GM12878 (cell line): Measurements from ENCODE around the gene FBXO27.

ENCODE experiments used
- PAX5 ChIP-seq: IDR thresholded peaks from 2 replicates; pipeline ENCODE4 v1.6.1; 2011; ENCODE audit warnings: low read depth, low read length, borderline replicate concordance
- POLR2A ChIP-seq: IDR thresholded peaks from 2 replicates; pipeline ENCODE4 v1.6.1; 2011; ENCODE audit warnings: low read depth, mild to moderate bottlenecking, low read length
- SPI1 ChIP-seq: IDR thresholded peaks from 2 replicates; pipeline ENCODE4 v1.6.1; 2011; ENCODE audit warnings: low read depth, mild to moderate bottlenecking, low read length, moderate library complexity, borderline replicate concordance; ENCODE audit not compliant: insufficient read depth
- TF ChIP-seq, protein P1 (sequence below), 3 experiments: IDR thresholded peaks in 2 of 3; conservative IDR thresholded peaks in 1 of 3; 2 replicates each; pipeline ENCODE4 v1.5.1; 2011; ENCODE audit warnings: low read depth in 3 of 3, low read length in 3 of 3, mild to moderate bottlenecking in 3 of 3, control low read depth in 2 of 3, moderate library complexity in 2 of 3, inconsistent platforms in 1 of 3, mixed read lengths in 1 of 3; ENCODE audit not compliant: control insufficient read depth in 2 of 3, insufficient read depth in 1 of 3; ENCODE audit errors: extremely low read depth in 1 of 3
- TF ChIP-seq, protein P2 (sequence below): IDR thresholded peaks from 2 replicates; pipeline ENCODE4 v1.6.1; 2011; ENCODE audit warnings: low read depth, low read length, improper control_type of control experiment, borderline replicate concordance

DNA sequence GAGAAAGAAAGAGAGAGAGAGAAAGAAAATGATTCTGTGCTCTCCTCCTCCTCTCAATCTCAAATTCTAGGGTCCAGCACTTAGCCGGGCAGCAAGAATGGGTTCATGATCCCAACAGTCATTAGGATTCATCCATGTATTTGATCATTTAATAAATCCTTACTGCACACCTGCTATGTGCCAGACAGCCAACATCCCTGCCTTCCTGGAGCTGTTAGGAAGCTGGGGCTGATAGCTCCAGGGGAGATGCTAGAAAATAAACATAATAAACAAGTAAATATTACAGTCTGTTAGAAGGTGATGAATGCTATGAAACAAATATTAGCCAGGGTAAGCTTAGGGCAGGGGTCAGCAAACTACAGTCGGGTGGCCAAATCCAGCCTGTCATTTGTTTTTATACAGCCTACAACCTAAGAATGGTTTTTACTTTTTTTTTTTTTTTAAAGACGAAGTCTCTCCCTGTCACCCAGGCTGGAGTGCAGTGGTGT lies 41.9 kb upstream of the FBXO27 start:
- no peak for TF ChIP-seq SPI1
- TF ChIP-seq, protein P1, sequence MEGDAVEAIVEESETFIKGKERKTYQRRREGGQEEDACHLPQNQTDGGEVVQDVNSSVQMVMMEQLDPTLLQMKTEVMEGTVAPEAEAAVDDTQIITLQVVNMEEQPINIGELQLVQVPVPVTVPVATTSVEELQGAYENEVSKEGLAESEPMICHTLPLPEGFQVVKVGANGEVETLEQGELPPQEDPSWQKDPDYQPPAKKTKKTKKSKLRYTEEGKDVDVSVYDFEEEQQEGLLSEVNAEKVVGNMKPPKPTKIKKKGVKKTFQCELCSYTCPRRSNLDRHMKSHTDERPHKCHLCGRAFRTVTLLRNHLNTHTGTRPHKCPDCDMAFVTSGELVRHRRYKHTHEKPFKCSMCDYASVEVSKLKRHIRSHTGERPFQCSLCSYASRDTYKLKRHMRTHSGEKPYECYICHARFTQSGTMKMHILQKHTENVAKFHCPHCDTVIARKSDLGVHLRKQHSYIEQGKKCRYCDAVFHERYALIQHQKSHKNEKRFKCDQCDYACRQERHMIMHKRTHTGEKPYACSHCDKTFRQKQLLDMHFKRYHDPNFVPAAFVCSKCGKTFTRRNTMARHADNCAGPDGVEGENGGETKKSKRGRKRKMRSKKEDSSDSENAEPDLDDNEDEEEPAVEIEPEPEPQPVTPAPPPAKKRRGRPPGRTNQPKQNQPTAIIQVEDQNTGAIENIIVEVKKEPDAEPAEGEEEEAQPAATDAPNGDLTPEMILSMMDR (IDR thresholded peaks at IDR 0.05 in 2 of 3, conservative IDR thresholded peaks at IDR 0.05 in 1 of 3; ENCODE audit: control insufficient read depth in 2 of 3, extremely low read depth in 1 of 3, insufficient read depth in 1 of 3, low read depth in 3 of 3, low read length in 3 of 3): no peak
- no peak for TF ChIP-seq PAX5
- TF ChIP-seq POLR2A: no peak
- TF ChIP-seq, protein P2, sequence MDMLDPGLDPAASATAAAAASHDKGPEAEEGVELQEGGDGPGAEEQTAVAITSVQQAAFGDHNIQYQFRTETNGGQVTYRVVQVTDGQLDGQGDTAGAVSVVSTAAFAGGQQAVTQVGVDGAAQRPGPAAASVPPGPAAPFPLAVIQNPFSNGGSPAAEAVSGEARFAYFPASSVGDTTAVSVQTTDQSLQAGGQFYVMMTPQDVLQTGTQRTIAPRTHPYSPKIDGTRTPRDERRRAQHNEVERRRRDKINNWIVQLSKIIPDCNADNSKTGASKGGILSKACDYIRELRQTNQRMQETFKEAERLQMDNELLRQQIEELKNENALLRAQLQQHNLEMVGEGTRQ: no peak
